ENCODE results near the gene CCDC85C. TPM values are rescaled to one million over a fixed set of nuclear protein-coding genes. Genes with fewer than 3 reads are reported as not detected.

Gene CCDC85C
- polyA plus RNA-seq, 1 of the 3 experiments (the other 2 are of a cell fraction) = 9.6 TPM

DNA sequence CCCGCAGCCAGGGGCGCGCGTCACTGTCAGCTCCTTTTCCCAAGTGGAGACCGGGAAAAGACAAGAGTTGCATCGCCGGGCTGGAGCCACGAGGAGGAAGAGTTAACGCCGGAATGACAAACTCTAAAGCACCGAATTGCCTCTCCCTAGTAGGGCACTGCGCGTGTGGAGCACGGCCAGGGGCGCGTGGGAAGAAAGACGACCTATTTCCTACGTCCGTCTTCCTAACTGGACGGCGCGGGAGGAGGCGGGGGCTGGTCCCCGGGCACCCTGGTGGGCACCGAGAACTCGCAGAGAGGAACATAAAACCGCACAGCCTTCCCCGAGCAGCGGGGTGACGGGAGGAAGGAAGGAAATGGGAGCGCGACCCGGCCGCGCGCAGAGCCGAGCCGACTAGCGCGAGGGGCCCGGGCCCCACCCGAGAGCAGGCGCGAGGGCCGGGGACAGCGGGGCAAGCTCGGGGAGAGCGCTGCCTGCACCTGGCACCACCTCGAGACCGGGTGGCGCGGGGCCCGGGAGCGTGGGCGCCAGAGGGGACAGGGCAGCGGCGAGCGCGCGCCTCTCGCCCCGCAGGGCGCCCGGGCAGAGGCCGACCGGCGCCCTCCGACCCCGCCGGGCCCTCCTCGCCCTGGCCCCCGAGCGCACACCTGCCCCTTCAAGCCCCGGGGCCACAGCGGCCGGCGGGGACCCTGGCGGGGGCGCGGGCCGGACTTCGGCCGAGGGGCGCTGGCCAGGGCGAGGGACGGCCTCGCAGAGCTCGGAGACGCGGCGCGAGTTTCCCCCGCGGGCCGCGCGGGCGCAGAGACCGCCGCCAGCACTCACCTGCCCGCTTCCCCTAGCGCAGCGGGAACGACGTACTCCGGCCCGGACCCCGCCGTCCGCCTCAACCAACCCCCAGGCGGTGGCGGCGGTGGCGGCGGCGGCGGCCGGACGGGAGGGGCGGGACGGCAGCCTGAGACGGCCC is 123.8 kb downstream of the CCDC85C start, which contains the start of gene SETD3:
Gene SETD3 (minus strand): TSS at position 954 of the 964 bp plus-strand sequence. CDS start 15,054 bp downstream, outside the sequence.
- Histone ChIP-seq H3K4me1 (ENCODE audit: control insufficient read depth in 1 of 2, insufficient read depth in 2 of 2, low read depth in 1 of 2, low read length in 1 of 2) (peaks cover 21 to 25% of the 10 kb centered on the region in 2 experiments), H3K27me3 (ENCODE audit: insufficient read depth) (no peaks in the 10 kb centered on the region), H3K4me3 (ENCODE audit: low read depth in 2 of 2, low read length in 1 of 2) (peak within 1 kb of the TSS; percentile 95 to 96), H3K4me2 (peak within 1 kb of the TSS; percentile 98), H2AFZ (ENCODE audit: low read depth) (peak within 1 kb of the TSS; percentile 92; the same call in 1 of the 2 replicates), H3K27ac (ENCODE audit: low read depth in 2 of 2, low read length in 1 of 2) (peak within 1 kb of the TSS; percentile 72 to 91), H3K9ac (peak within 1 kb of the TSS; percentile 97), H4K20me1 (ENCODE audit: insufficient read depth) (peaks cover 82% of the 10 kb centered on the region), H3K9me2 (no peaks in the 10 kb centered on the region), H3K79me2 (ENCODE audit: insufficient read depth) (peaks cover 90% of the 10 kb centered on the region), H3F3A (replicated peaks; ENCODE audit: insufficient read depth) (peaks cover 17% of the 10 kb centered on the region), H3K36me3 (replicated peaks in 1 of 2; ENCODE audit: control insufficient read depth in 1 of 2, insufficient read depth in 2 of 2, low read length in 1 of 2) (no peaks in the 10 kb centered on the region), H3K9me3 (no peaks in the 10 kb centered on the region)
- peak; percentile 61 for DNase-seq
- ChIA-PET POLR2A (interaction anchor here (0.9 to 1.4 kb wide), 2 partner anchors 15 to 125 kb away, joined by 3 read pairs; no protein-coding TSS in a partner anchor), CTCF (interaction anchor here (0.8 to 1.6 kb wide), 3 partner anchors 45 to 313 kb away, joined by 3 to 4 read pairs (median 3); partner anchors contain the start of gene EML1)
- TF ChIP-seq, protein P1, sequence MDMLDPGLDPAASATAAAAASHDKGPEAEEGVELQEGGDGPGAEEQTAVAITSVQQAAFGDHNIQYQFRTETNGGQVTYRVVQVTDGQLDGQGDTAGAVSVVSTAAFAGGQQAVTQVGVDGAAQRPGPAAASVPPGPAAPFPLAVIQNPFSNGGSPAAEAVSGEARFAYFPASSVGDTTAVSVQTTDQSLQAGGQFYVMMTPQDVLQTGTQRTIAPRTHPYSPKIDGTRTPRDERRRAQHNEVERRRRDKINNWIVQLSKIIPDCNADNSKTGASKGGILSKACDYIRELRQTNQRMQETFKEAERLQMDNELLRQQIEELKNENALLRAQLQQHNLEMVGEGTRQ (IDR thresholded peaks at IDR 0.05; ENCODE audit: borderline replicate concordance, low read depth, low read length) = no peak
- TF ChIP-seq TCF12 (IDR thresholded peaks at IDR 0.05) (no peak), FOSL2 (IDR thresholded peaks at IDR 0.05; ENCODE audit: borderline replicate concordance, low read depth) (no peak), POLR2AphosphoS5 (IDR thresholded peaks at IDR 0.05; ENCODE audit: low read depth, low read length) (no peak), MXI1 (IDR thresholded peaks at IDR 0.05; ENCODE audit: low read depth, low read length) (peak; percentile 83), TEAD4 (IDR thresholded peaks at IDR 0.05; ENCODE audit: borderline replicate concordance, insufficient read depth) (no peak), CTCF (IDR thresholded peaks at IDR 0.05) (peak; percentile 23; the same call in 1 of the 2 replicates), PBX3 (IDR thresholded peaks at IDR 0.05) (no peak), USF1 (IDR thresholded peaks at IDR 0.05; ENCODE audit: borderline replicate concordance, low read depth) (no peak), FOXJ3 (CRISPR knock-in tag; IDR thresholded peaks at IDR 0.05) (no peak), EP300 (IDR thresholded peaks at IDR 0.05; ENCODE audit: borderline replicate concordance in 1 of 2, low read depth in 1 of 2, low read length in 1 of 2) (no peak; a peak in 1 of 4 replicates), NRF1 (IDR thresholded peaks at IDR 0.05; ENCODE audit: low read depth, low read length) (peak; percentile 13; the same call in 1 of the 2 replicates), RCOR1 (IDR thresholded peaks at IDR 0.05; ENCODE audit: low read length) (no peak), GATA2 (CRISPR knock-in tag; IDR thresholded peaks at IDR 0.05) (no peak), NFIC (IDR thresholded peaks at IDR 0.05; ENCODE audit: borderline replicate concordance) (no peak), RFX5 (IDR thresholded peaks at IDR 0.05; ENCODE audit: low read length) (no peak), SMC3 (IDR thresholded peaks at IDR 0.05; ENCODE audit: low read depth, low read length) (no peak), EZH2phosphoT487 (IDR thresholded peaks at IDR 0.05; ENCODE audit: borderline replicate concordance, low read depth) (no peak), MEF2A (IDR thresholded peaks at IDR 0.05; ENCODE audit: borderline replicate concordance, low read depth) (no peak), CHD2 (IDR thresholded peaks at IDR 0.05; ENCODE audit: low read length, partially characterized antibody) (no peak)
- TF ChIP-seq, protein P2, sequence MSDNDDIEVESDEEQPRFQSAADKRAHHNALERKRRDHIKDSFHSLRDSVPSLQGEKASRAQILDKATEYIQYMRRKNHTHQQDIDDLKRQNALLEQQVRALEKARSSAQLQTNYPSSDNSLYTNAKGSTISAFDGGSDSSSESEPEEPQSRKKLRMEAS (IDR thresholded peaks at IDR 0.05; ENCODE audit: low read depth) = peak; percentile 62; the same call in 1 of the 2 replicates
- TF ChIP-seq, protein P3, sequence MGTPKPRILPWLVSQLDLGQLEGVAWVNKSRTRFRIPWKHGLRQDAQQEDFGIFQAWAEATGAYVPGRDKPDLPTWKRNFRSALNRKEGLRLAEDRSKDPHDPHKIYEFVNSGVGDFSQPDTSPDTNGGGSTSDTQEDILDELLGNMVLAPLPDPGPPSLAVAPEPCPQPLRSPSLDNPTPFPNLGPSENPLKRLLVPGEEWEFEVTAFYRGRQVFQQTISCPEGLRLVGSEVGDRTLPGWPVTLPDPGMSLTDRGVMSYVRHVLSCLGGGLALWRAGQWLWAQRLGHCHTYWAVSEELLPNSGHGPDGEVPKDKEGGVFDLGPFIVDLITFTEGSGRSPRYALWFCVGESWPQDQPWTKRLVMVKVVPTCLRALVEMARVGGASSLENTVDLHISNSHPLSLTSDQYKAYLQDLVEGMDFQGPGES (IDR thresholded peaks at IDR 0.05; ENCODE audit: low read depth, low read length) = no peak
- 0% methylated on average over 25 of the region's 122 CpGs for WGBS (ENCODE audit: low lambda C conversion rate)
